Measurements from ENCODE around the gene KLHDC8B.
A peak's percentile ranks its signal among the peaks of the same experiment; 100 is the strongest.

KLHDC8B gene

GRCh38 chr3:49171119-49171774 is at the start of gene KLHDC8B:
KLHDC8B (plus strand) TSS chr3:49171598; CDS start chr3:49172770, 1,172 bp downstream.
- peak; percentile 96 for DNase-seq

- DNase-seq, result no peak
These were observed 49.4 kb upstream of the KLHDC8B start for GRCh38 chr3:49122022-49122421.

DNA sequence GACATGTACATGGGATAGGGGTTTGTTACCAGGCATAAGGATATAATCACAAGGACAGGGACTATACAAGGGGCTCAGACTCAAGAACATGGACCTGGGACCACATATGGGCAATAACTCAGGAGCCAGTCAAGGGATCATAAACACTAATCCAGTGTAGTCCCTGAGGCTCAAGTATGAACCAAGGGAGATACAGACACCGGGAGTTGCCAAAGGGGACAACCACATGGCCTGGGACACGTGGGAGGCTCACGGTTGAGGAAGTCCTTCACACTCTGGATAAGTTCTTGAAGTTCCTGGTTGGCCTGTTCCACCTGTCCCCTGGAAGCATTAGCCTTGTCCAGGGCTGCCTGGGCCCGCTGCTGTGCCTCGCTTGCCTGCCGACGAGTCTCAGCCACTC is 48.9 kb upstream of the KLHDC8B start:
- DNase-seq, result no peak

- no peak for DNase-seq
These were observed 48.4 kb upstream of the KLHDC8B start for GRCh38 chr3:49122886-49123545.

- no peak for DNase-seq
These were observed 47.7 kb upstream of the KLHDC8B start for GRCh38 chr3:49123687-49124086.

- DNase-seq, result no peak
These were observed 47.2 kb upstream of the KLHDC8B start for GRCh38 chr3:49124203-49124602.

DNA sequence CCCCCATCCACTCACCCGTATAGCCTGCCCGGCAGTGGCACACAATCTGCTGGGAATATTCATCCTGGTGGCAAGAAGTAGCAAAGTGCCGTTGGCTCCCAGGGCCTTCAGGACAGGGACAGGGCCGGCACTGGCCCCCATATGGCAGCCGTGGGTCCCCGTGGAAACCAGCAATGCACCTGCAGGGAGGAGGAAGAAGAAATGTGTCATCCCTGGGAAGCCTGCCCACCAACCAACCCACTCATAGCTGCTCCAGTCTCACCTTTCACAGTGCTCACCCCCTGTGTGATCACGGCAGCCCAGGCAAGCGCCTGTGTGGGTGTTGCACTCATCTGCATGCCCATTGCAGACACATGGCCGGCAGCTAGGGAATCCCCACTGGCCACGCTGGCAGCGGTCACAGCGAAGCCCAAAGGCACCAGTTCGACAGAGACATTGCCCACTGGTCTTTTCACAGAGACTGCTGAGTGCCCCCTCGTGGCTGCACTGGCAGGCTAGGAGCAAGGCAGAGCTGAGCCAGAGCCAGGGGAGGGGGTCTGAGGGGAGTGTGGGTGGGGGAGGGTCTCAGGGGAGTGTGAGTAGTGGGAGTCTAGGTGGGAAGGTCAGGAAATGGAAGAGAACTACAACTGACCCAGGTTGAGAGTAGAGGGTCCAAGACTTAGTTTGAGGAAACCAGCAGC is 46.3 kb upstream of the KLHDC8B start:
- DNase-seq, result no peak

GRCh38 chr3:49131040-49131439 is 40.4 kb upstream of the KLHDC8B start:
- DNase-seq, result no peak

DNA sequence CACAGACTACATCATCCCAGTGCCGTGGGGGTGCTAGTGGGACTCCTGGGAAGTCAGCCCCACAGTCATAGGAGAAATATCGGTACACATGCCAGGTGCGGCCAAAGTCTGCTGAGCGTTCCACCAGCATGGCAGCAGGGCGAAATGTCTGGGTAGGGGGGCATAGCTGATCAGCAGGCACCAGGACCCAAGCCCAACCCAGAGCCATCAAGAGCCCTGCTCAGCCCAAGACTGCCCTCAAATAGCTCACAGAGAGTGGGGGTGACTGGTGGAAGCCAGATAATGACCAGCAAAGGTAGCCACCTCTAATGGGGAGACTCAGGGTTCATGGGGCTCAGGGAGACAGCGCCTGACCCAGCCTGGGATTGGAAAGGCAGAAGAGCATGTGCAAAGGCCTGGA is 39.8 kb upstream of the KLHDC8B start:
- no peak for DNase-seq

DNA sequence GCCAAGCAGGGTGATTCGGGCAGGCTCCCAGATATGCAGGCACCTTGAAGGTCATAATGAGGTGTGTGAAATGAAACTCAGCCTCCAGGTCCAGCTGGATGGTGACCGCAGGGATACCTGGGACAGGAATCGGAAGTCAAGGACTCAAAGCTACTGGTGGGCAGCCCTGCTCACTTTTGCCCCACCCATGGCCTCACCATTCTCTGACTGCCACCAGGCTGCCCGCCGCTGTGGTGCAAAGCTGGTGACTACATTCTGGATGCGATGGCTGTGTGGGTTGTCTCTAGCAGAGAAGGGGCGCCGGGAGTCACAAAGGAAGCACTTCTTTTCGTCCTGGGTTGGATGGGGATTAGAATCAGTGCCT is 39.3 kb upstream of the KLHDC8B start:
- no peak for DNase-seq

DNA sequence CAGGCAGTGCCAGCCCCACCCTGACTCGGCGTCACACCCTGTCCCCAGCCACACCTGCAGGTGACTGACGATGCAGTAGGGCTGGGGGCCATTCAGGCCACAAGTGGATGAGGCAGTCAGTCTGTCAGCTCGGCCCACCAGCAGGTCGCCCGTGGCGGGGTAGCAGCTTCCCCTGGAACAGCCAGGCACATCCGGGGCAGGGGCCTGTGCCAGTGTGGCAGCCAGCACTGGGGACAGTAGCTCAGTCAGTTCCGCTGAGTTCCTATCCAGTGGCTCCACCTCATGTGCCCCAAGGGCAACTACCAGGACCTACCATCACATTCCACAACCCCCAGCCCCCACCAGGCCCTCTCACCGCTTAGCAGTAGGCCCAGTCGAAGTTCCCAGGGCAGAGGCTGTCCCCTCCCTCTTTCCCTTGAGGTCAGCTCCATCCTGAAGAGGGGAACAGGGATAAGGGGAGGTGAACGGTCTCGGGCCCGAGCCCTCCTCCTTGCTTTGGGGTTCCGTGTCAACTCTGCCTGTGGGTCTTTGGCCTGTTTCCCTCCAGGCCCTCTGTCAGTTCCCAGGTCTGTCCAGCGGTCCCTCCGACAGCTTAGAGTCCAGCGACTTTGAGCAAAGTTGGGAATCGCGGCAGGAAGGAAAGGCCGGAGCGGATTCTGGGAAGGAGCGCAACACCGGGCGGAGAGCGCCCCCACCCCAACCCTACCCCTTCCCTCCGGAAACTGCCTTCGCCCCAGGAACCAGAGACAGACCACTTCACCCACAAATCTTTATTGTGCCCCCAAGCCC is 38.8 kb upstream of the KLHDC8B start, which contains the start of gene LAMB2:
Gene LAMB2, minus strand, starts transcription at position 614 of the 789 bp plus-strand sequence. Its CDS starts 183 bp downstream, at position 431.
- DNase-seq, result no peak

DNA sequence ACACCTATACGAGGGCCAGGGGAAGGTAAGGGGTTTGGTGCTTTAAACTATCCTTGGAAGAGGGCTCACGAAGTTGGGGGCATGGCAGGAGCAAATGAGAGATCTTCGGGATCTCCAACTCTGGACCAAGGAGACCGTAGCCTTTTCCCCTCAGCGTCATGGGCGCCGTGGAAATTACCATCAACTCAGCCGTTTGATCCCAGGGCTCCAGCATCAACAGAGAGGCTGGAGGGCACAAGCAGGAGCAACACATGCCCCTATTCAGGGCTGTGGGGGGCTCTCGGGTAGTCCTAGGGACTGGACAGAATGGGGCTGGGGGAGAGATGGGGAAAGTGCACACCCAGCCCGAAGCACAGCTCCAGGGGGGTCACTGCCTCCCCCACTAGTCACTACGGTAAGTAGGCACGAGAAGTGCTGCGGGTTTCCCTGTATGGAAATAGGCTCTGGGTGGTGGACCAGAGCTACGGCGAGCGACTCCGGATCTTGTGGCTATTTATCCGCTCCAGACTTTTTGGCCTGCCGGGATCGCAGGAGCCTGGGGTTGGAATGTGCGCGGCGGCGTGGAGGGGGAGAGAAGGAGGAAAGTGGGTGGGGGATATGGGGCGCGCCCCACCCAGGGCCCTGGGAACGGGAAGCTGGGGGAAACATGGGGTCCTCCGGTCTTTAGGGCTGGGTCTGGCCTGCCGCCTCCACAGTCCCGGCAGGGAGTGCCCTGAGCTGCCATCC is 38.0 kb upstream of the KLHDC8B start:
- DNase-seq, result no peak

DNA sequence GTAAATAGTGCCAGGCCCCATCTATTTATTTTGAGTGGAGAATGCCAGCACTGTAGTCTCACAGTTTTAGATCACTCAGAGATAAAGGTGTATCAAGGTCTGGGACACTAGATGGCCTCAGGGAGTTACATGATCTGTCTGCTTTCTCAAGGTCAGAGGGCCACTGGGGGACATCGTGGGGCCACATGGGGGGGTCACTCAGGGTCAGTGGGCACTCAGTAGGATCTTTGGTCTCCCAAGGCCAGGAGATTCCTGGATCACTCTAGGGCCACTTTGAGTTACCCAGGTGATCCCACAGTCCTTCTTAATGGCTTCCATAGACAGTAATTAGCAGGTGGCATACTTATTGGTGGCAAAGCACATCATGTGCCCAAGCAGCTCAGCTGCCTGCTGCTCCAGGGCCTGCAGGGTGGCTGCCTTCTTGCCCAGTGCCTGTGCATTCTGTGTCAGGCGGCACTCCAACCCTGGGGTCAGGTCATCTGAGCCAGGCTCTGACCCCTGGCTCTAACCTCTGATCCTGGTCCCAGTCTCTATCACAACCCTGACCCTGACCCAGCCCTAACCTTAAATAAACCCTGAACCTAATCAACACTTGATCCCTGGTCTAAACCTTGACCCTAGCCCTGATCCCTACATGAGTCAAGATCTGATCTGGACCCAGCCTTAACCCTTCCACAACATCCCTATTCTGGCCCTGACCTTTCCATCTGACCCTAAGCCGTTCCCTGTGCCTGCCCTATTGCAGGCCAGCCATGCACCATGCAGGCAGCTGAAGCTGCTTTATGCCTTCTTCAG is 36.7 kb upstream of the KLHDC8B start:
- DNase-seq, result no peak

DNA sequence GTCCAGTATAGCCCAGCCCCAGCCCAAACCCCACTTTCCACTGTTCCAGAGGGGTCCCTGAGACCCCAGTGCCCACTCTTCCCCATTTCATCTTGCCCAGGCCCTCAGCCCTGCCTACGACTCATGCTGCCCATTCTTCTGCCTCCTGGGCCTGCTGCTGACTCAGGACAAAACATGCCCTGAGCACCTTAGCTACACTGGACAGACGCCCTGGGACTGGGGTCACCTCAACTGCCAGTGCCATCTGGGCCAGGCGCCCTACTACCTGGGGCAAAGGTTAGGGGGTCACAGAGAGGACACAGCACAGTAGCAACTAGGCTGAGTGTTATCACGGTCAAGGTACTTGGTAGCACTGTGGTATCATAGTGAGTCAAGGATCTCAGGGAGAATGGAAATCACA is 35.9 kb upstream of the KLHDC8B start:
- DNase-seq, result no peak

- DNase-seq, result no peak
These were observed 31.3 kb upstream of the KLHDC8B start for GRCh38 chr3:49140080-49140479.

DNA sequence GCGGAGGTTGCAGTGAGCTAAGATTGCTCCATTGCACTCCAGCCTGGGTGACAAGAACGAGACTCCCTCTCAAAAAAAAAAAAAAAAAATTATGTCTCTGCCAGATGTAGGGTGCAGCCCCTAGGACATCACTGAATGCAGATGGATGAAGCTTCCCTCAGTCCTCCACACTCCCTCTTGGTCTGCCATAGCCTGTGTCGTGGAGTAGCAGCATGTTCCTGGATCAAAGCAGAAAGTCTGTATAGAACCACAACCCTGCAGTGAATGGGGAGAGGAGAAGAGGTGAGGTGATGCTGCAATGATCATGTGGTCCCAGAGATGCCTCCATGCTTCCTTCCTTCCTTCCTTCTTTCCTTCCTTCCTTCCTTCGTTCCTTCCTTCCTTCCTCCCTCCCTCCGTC is 23.2 kb upstream of the KLHDC8B start:
- no peak for DNase-seq

GRCh38 chr3:49151610-49152009 is 19.8 kb upstream of the KLHDC8B start:
- no peak for DNase-seq

DNA sequence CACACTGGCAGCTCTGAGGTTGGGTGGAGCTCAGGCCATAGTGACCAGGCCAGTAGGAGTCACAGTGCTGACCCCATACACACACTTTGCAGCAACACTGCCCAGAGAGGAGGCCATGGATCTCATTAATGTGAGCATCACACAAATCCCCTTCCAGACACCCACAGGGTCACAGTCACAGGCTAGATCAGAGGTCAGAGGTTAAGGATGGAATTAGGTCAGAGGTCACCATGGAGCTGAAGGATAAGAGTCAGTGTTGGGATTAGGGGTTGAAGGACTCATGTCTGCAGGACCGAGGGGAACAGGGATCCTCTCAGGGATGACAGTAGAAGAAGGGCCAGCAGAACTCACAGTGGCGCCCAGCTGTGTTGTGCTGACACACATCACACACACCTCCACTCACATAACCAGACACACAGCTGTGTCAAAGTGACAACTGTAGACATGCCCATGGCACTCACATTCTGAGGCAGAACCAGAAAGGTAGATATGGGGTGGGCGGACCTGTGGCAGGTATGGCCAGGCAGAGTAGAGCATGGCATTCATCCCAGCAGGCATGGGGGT is 18.0 kb upstream of the KLHDC8B start:
- DNase-seq, result no peak

GRCh38 chr3:49157289-49157688 is 14.1 kb upstream of the KLHDC8B start:
- no peak for DNase-seq

GRCh38 chr3:49158103-49158709 is 13.2 kb upstream of the KLHDC8B start:
- DNase-seq, result no peak

GRCh38 chr3:49158792-49159191 is 12.6 kb upstream of the KLHDC8B start:
- no peak for DNase-seq

All from activated CD8-positive, alpha-beta memory T cell treated with anti-CD3 and anti-CD28 coated beads for 24 hours (primary cell).